ENCODE data around the gene FBP2. TPM values are rescaled to one million over a fixed set of nuclear protein-coding genes. Genes with fewer than 3 reads are reported as not detected.

FBP2 gene
- total and polyA plus RNA-seq, 2 donors (not counting 1 experiment from before 2014, with no cell fraction given) = not detected

DNA sequence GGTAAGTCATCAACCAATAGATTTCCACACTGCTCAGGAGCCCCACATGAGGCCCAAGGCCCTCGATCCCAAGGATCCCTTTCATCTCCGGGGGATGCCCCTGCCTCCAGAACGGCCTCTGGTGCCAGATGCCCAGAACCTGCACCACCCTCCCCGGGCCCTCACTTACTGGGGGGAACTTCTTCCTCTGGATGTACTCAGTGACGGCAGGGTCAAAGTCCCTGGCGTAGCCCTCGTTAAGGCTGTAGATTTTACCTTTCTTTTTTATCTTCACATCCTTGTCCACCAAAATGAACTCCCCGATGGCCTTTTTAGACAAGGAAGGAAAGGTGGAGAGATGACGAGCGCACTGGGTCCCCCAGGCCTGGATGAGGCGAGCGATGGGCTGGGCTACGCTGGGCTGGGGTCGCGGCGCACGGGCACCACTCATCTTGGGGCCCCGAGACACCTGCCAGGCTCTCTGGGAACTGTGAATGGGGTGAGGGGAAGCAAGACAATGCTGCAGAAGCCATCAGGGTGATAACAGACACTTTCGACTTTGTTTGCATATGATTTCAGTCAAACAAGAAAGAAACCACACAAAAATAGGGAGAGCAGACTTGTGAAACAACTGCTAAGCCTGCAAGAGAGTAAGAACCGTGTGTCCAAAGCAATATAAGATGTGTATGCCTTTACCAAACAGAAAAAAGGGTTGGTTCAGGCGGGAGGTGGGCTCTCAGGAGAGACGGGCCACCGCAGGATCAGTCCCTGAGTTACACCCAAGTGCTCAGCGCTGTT is 13.2 kb upstream of the FBP2 start:
- H3K9me3 ChIP-seq (ENCODE audit: control insufficient read depth, insufficient read depth, low read depth, low read length) = no peaks in the 10 kb centered on the region
- H2AFZ ChIP-seq (ENCODE audit: low read length) = no peak overlapping the region
- TF ChIP-seq, protein P1, sequence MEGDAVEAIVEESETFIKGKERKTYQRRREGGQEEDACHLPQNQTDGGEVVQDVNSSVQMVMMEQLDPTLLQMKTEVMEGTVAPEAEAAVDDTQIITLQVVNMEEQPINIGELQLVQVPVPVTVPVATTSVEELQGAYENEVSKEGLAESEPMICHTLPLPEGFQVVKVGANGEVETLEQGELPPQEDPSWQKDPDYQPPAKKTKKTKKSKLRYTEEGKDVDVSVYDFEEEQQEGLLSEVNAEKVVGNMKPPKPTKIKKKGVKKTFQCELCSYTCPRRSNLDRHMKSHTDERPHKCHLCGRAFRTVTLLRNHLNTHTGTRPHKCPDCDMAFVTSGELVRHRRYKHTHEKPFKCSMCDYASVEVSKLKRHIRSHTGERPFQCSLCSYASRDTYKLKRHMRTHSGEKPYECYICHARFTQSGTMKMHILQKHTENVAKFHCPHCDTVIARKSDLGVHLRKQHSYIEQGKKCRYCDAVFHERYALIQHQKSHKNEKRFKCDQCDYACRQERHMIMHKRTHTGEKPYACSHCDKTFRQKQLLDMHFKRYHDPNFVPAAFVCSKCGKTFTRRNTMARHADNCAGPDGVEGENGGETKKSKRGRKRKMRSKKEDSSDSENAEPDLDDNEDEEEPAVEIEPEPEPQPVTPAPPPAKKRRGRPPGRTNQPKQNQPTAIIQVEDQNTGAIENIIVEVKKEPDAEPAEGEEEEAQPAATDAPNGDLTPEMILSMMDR (conservative IDR thresholded peaks at IDR 0.05 in 1 of 2, IDR thresholded peaks at IDR 0.05 in 1 of 2; ENCODE audit: low read depth in 1 of 2, low read length in 2 of 2) = no peak
- TF ChIP-seq EZH2 (IDR thresholded peaks at IDR 0.05; ENCODE audit: low read length, missing control alignments) = no peak
- H3K36me3 ChIP-seq (ENCODE audit: control insufficient read depth, insufficient read depth, low read length) = no peaks in the 10 kb centered on the region
- H3K4me1 ChIP-seq (ENCODE audit: control insufficient read depth, extremely low read depth, insufficient read depth, low read length) = no peaks in the 10 kb centered on the region
- no peak overlapping the region for H3K27ac ChIP-seq (ENCODE audit: insufficient read depth, low read length)
- no peak overlapping the region for H3K4me2 ChIP-seq (ENCODE audit: extremely low read depth, insufficient read depth, low read length)
- no peak overlapping the region for H3K4me3 ChIP-seq (replicated peaks in 1 of 4; ENCODE audit: control extremely low read depth in 1 of 4, insufficient read depth in 1 of 4, low read depth in 3 of 4, low read length in 4 of 4)
- no peak for DNase-seq (ENCODE audit: low read depth in 2 of 2)
- peaks cover 17% of the 10 kb centered on the region for H3K27me3 ChIP-seq (ENCODE audit: control insufficient read depth, insufficient read depth, low read length)
- H3K9ac ChIP-seq (ENCODE audit: insufficient read depth, low read length) = no peak overlapping the region
- no peaks in the 10 kb centered on the region for H4K20me1 ChIP-seq (ENCODE audit: control insufficient read depth, extremely low read depth, insufficient read depth, low read length)
- no peaks in the 10 kb centered on the region for H3K79me2 ChIP-seq (ENCODE audit: control insufficient read depth, insufficient read depth, low read length)

DNA sequence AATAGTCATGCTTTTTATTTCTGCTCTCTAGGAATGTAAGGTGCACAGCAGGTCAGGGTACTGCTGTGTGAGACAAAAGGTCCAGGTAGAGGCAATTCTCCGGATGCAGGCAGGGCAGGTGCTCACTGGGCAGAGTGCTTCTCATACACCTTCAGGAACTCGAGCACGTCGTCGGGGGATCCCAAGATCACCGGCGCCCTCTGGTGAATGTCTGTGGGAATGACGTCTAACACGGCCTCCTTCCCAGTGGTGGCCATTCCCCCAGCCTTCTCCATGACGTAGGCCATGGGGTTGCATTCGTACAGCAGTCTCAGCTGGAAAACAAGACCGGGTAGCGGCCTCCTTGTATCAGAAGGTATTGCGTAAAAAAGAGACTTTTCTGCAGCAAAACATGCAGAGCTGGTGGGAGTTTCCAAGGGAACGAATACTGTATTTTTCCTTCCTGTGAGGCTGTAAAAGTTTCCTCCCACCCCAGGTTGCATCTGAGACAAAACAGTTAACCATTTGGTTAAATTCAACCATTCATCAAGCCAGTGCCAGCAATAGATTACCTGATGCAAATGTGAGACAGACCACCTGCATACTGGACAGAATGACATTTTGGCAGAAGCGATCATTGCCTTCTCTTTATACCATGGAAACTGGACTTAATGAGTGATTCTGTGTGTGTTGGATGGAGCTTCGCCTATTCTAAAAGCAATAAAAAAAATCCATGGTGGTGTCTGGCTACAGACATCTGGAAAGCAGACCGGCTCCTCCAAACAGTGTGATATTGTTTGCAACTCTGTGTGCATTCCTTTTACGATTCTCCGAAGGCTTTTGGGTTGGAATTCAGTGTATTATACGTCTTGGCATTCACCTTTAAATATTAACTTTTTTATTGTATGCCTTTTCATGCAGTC is 9.9 kb upstream of the FBP2 start:
- Histone ChIP-seq H3K27me3 (ENCODE audit: control insufficient read depth, insufficient read depth, low read length) (peaks cover 12% of the 10 kb centered on the region), H3K9ac (ENCODE audit: insufficient read depth, low read length) (no peak overlapping the region), H3K4me1 (ENCODE audit: control insufficient read depth, extremely low read depth, insufficient read depth, low read length) (no peaks in the 10 kb centered on the region), H3K36me3 (ENCODE audit: control insufficient read depth, insufficient read depth, low read length) (no peaks in the 10 kb centered on the region), H4K20me1 (ENCODE audit: control insufficient read depth, extremely low read depth, insufficient read depth, low read length) (no peaks in the 10 kb centered on the region), H2AFZ (ENCODE audit: low read length) (no peak overlapping the region), H3K9me3 (ENCODE audit: control insufficient read depth, insufficient read depth, low read depth, low read length) (no peaks in the 10 kb centered on the region), H3K27ac (ENCODE audit: insufficient read depth, low read length) (no peak overlapping the region), H3K4me2 (ENCODE audit: extremely low read depth, insufficient read depth, low read length) (peak overlapping the region; percentile 45), H3K4me3 (replicated peaks in 1 of 4; ENCODE audit: control extremely low read depth in 1 of 4, insufficient read depth in 1 of 4, low read depth in 3 of 4, low read length in 4 of 4) (no peak overlapping the region), H3K79me2 (ENCODE audit: control insufficient read depth, insufficient read depth, low read length) (no peaks in the 10 kb centered on the region)
- peak; percentile 55 to 79 for DNase-seq (ENCODE audit: low read depth in 2 of 2)
- TF ChIP-seq, protein P1 (conservative IDR thresholded peaks at IDR 0.05 in 1 of 2, IDR thresholded peaks at IDR 0.05 in 1 of 2; ENCODE audit: low read depth in 1 of 2, low read length in 2 of 2) = peak; percentile 59 to 70
- TF ChIP-seq EZH2 (IDR thresholded peaks at IDR 0.05; ENCODE audit: low read length, missing control alignments) = no peak

DNA sequence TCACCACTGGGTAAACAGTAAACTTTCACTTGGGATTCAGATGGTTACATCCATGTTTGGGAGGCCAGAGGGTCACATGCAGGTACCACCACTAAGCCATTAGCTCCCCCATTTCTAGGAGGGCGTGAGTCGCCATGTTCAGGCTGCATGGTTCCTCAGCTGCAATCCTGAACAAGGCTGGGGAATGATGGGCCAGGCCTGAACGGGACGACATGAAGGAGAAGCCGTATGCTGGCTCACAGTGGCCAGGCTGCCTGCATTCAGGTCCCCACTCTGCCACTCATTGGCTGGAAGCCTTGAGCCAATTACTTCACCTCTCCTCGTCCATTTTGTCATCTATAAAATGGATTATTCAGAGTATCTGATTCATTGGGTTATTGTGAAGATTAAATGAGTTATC is 9.0 kb upstream of the FBP2 start:
- Histone ChIP-seq H3K4me3 (replicated peaks in 1 of 4; ENCODE audit: control extremely low read depth in 1 of 4, insufficient read depth in 1 of 4, low read depth in 3 of 4, low read length in 4 of 4) (no peak overlapping the region), H3K27me3 (ENCODE audit: control insufficient read depth, insufficient read depth, low read length) (peaks cover 7% of the 10 kb centered on the region), H3K27ac (ENCODE audit: insufficient read depth, low read length) (no peak overlapping the region), H4K20me1 (ENCODE audit: control insufficient read depth, extremely low read depth, insufficient read depth, low read length) (no peaks in the 10 kb centered on the region), H2AFZ (ENCODE audit: low read length) (no peak overlapping the region), H3K9me3 (ENCODE audit: control insufficient read depth, insufficient read depth, low read depth, low read length) (no peaks in the 10 kb centered on the region), H3K79me2 (ENCODE audit: control insufficient read depth, insufficient read depth, low read length) (no peaks in the 10 kb centered on the region), H3K4me2 (ENCODE audit: extremely low read depth, insufficient read depth, low read length) (no peak overlapping the region), H3K36me3 (ENCODE audit: control insufficient read depth, insufficient read depth, low read length) (no peaks in the 10 kb centered on the region), H3K9ac (ENCODE audit: insufficient read depth, low read length) (no peak overlapping the region), H3K4me1 (ENCODE audit: control insufficient read depth, extremely low read depth, insufficient read depth, low read length) (no peaks in the 10 kb centered on the region)
- no peak for DNase-seq (ENCODE audit: low read depth in 2 of 2)
- TF ChIP-seq, protein P1 (conservative IDR thresholded peaks at IDR 0.05 in 1 of 2, IDR thresholded peaks at IDR 0.05 in 1 of 2; ENCODE audit: low read depth in 1 of 2, low read length in 2 of 2) = no peak
- TF ChIP-seq EZH2 (IDR thresholded peaks at IDR 0.05; ENCODE audit: low read length, missing control alignments) = no peak
